Neuron (in vitro differentiated cells): ENCODE data around the gene SLA2.
"Not testable (repeated sequence)": the region's sequence is repeated elsewhere in the genome, so short reads cannot be mapped to it uniquely, and the experiment has no call there.

ENCODE experiments used
- H2AFZ ChIP-seq: one replicate; pipeline ENCODE4 v1.6.1; 2013; ENCODE audit warnings: low read depth, mild to moderate bottlenecking, inconsistent platforms, low read length, moderate library complexity
- H3K27me3 ChIP-seq: one replicate; pipeline ENCODE4 v1.6.1; 2013; ENCODE audit warnings: low read length; ENCODE audit not compliant: insufficient read depth
- H3K36me3 ChIP-seq: one replicate; pipeline ENCODE4 v1.6.1; 2013; ENCODE audit warnings: low read length; ENCODE audit not compliant: insufficient read depth
- H3K4me1 ChIP-seq: one replicate; pipeline ENCODE4 v1.6.1; 2013; ENCODE audit warnings: low read length; ENCODE audit not compliant: insufficient read depth
- H3K4me3 ChIP-seq: 2 replicates; pipeline ENCODE4 v1.5.1; 2013; ENCODE audit warnings: mild to moderate bottlenecking, low read length, moderate library complexity
- H3K9me3 ChIP-seq: one replicate; pipeline ENCODE4 v1.6.1; 2013; ENCODE audit warnings: low read length

Gene SLA2

GRCh38 chr20:36573103-36573797, 72.7 kb downstream of the SLA2 start, which contains the start of gene TGIF2:
TSS of gene TGIF2 (plus strand) at chr20:36573597. CDS start at chr20:36578775, 5,178 bp downstream.
- Histone ChIP-seq H3K4me1 (peaks cover 26% of the 10 kb centered on the region), H3K36me3 (peaks cover 4% of the 10 kb centered on the region), H3K9me3 (no peaks in the 10 kb centered on the region), H2AFZ (peak within 1 kb of the TSS; percentile 74), H3K27me3 (no peaks in the 10 kb centered on the region), H3K4me3 (peak within 1 kb of the TSS; percentile 89)

GRCh38 chr20:36572701-36573102, 73.3 kb downstream of the SLA2 start:
- peaks cover 26% of the 10 kb centered on the region for H3K4me1 ChIP-seq
- no peaks in the 10 kb centered on the region for H3K27me3 ChIP-seq
- no peaks in the 10 kb centered on the region for H3K9me3 ChIP-seq
- H3K36me3 ChIP-seq, result no peaks in the 10 kb centered on the region
- H2AFZ ChIP-seq, result peak overlapping the region; percentile 7
- H3K4me3 ChIP-seq, result peak overlapping the region; percentile 52

- peaks cover 26% of the 10 kb centered on the region for H3K4me1 ChIP-seq
- H3K9me3 ChIP-seq, result no peaks in the 10 kb centered on the region
- no peaks in the 10 kb centered on the region for H3K36me3 ChIP-seq
- H3K27me3 ChIP-seq, result no peaks in the 10 kb centered on the region
- H3K4me3 ChIP-seq, result peak overlapping the region; percentile 52
- peak overlapping the region; percentile 28 for H2AFZ ChIP-seq
These were observed 74.2 kb downstream of the SLA2 start for GRCh38 chr20:36571564-36572504.

GRCh38 chr20:36569847-36570429, 76.1 kb downstream of the SLA2 start:
- Histone ChIP-seq H3K36me3 (no peaks in the 10 kb centered on the region), H3K4me3 (no peak overlapping the region), H3K4me1 (peaks cover 17% of the 10 kb centered on the region), H3K27me3 (no peaks in the 10 kb centered on the region), H3K9me3 (peaks cover 2% of the 10 kb centered on the region), H2AFZ (no peak overlapping the region)

- no peaks in the 10 kb centered on the region for H3K27me3 ChIP-seq
- no peaks in the 10 kb centered on the region for H3K4me1 ChIP-seq
- H3K36me3 ChIP-seq, result no peaks in the 10 kb centered on the region
- H2AFZ ChIP-seq, result no peak overlapping the region
- no peak overlapping the region for H3K4me3 ChIP-seq
- H3K9me3 ChIP-seq, result peaks cover 4% of the 10 kb centered on the region
These were observed 80.5 kb downstream of the SLA2 start for GRCh38 chr20:36565520-36565919.

GRCh38 chr20:36564726-36565121, 81.3 kb downstream of the SLA2 start:
- H2AFZ ChIP-seq, H3K36me3 ChIP-seq, H3K4me1 ChIP-seq, H3K4me3 ChIP-seq, H3K9me3 ChIP-seq, H3K27me3 ChIP-seq: not testable (repeated sequence)

GRCh38 chr20:36564078-36564725, 81.8 kb downstream of the SLA2 start:
- not testable (repeated sequence) for H3K27me3 ChIP-seq, H3K4me1 ChIP-seq, H3K4me3 ChIP-seq, H3K9me3 ChIP-seq, H3K36me3 ChIP-seq, H2AFZ ChIP-seq

GRCh38 chr20:36563374-36563773, 82.6 kb downstream of the SLA2 start:
- no peaks in the 10 kb centered on the region for H3K4me1 ChIP-seq

GRCh38 chr20:36562724-36563123, 83.3 kb downstream of the SLA2 start:
- Histone ChIP-seq H2AFZ (no peak overlapping the region), H3K27me3 (no peaks in the 10 kb centered on the region), H3K9me3 (peaks cover 4% of the 10 kb centered on the region), H3K4me1 (no peaks in the 10 kb centered on the region), H3K36me3 (no peaks in the 10 kb centered on the region), H3K4me3 (no peak overlapping the region)

More at GRCh38 chr20:36563374-36563773, 82.6 kb downstream of the SLA2 start:
- Histone ChIP-seq H2AFZ (no peak overlapping the region), H3K4me3 (no peak overlapping the region), H3K9me3 (peaks cover 4% of the 10 kb centered on the region), H3K27me3 (no peaks in the 10 kb centered on the region), H3K36me3 (no peaks in the 10 kb centered on the region)
